Fibroblast of lung (primary cell): ENCODE data around the gene CIAO2A. TPM values are rescaled to one million over a fixed set of nuclear protein-coding genes. Genes with fewer than 3 reads are reported as not detected.

ENCODE experiments used
- DNase-seq, 2 donors: peaks; one replicate each; pipeline versions ENCODE4 v3.0.0 to v3.0.0-alpha.2; 2010; ENCODE audit warnings: low read depth in 2 of 2
- H2AFZ ChIP-seq: 2 replicates; pipeline ENCODE4 v1.5.1; 2012; ENCODE audit warnings: low read length, control low read depth, inconsistent platforms
- H3K27ac ChIP-seq: 2 replicates; pipeline ENCODE4 v1.5.1; 2011; ENCODE audit warnings: low read length, control low read depth; ENCODE audit not compliant: insufficient read depth
- H3K27me3 ChIP-seq: 2 replicates; pipeline ENCODE4 v1.5.1; 2011; ENCODE audit warnings: mild to moderate bottlenecking, low read length; ENCODE audit not compliant: control insufficient read depth, insufficient read depth
- H3K36me3 ChIP-seq: 2 replicates; pipeline ENCODE4 v1.5.1; 2011; ENCODE audit warnings: low read length; ENCODE audit not compliant: control insufficient read depth, insufficient read depth
- H3K4me1 ChIP-seq: 2 replicates; pipeline ENCODE4 v1.5.1; 2011; ENCODE audit warnings: low read length; ENCODE audit not compliant: control insufficient read depth, insufficient read depth; ENCODE audit errors: extremely low read depth
- H3K4me2 ChIP-seq: 2 replicates; pipeline ENCODE4 v1.5.1; 2011; ENCODE audit warnings: low read length, control low read depth; ENCODE audit not compliant: insufficient read depth; ENCODE audit errors: extremely low read depth
- H3K4me3 ChIP-seq, 4 experiments: fragments of 200-600 bp in 1 of 4; sonication (generic) in 1 of 4; replicated peaks in 1 of 4; 2 replicates each; pipeline ENCODE4 v1.5.1; 2011 to 2016; ENCODE audit warnings: low read length in 4 of 4, low read depth in 3 of 4, mild to moderate bottlenecking in 3 of 4, control low read depth in 2 of 4, inconsistent platforms in 1 of 4, mixed read lengths in 1 of 4; ENCODE audit not compliant: insufficient read depth in 1 of 4; ENCODE audit errors: control extremely low read depth in 1 of 4
- H3K79me2 ChIP-seq: 2 replicates; pipeline ENCODE4 v1.5.1; 2012; ENCODE audit warnings: mild to moderate bottlenecking, low read length, inconsistent platforms; ENCODE audit not compliant: control insufficient read depth, insufficient read depth
- H3K9ac ChIP-seq: 2 replicates; pipeline ENCODE4 v1.5.1; 2011; ENCODE audit warnings: mild to moderate bottlenecking, low read length, control low read depth; ENCODE audit not compliant: insufficient read depth
- H3K9me3 ChIP-seq: 2 replicates; pipeline ENCODE4 v1.5.1; 2012; ENCODE audit warnings: low read depth, low read length; ENCODE audit not compliant: control insufficient read depth, insufficient read depth
- H4K20me1 ChIP-seq: 2 replicates; pipeline ENCODE4 v1.5.1; 2011; ENCODE audit warnings: low read length; ENCODE audit not compliant: control insufficient read depth, insufficient read depth; ENCODE audit errors: extremely low read depth
- EZH2 ChIP-seq: IDR thresholded peaks from 2 replicates; pipeline ENCODE4 v1.5.1; 2012; ENCODE audit warnings: low read length, control low read depth, mild to moderate bottlenecking; ENCODE audit errors: missing control alignments
- polyA plus RNA-seq, 2 donors: library from polyadenylated mRNA; depleted of rRNA in 1 of 2; stranded (reverse) in 1 of 2; unstranded in 1 of 2; fragments of >200 nt; gene quantifications; 2 replicates each; pipeline ENCODE4 v1.2.1, GENCODE V29; 2011 to 2012; ENCODE audit warnings: missing spikeins in 1 of 2
- total RNA-seq: library from RNA; depleted of rRNA; stranded (reverse); fragments of >200 nt; gene quantifications from 2 replicates; pipeline ENCODE4 v1.2.1, GENCODE V29; 2014
- TF ChIP-seq, protein P1 (sequence below), 2 donors: IDR thresholded peaks in 1 of 2; conservative IDR thresholded peaks in 1 of 2; 1 replicate in 1 of 2; 2 replicates in 1 of 2; pipeline ENCODE4 v1.5.1; 2011 to 2012; ENCODE audit warnings: low read length in 2 of 2, control low read depth in 1 of 2, inconsistent platforms in 1 of 2, low read depth in 1 of 2, mild to moderate bottlenecking in 1 of 2

The CIAO2A gene
- total and polyA plus RNA-seq, 2 donors (not counting 1 experiment from before 2014, with no cell fraction given) = 48.7 to 59.1 TPM

GRCh38 chr15:64125978-64126377 is 32.3 kb upstream of the CIAO2A start:
- H4K20me1 ChIP-seq = no peaks in the 10 kb centered on the region
- no peak overlapping the region for H3K4me3 ChIP-seq
- no peaks in the 10 kb centered on the region for H3K4me1 ChIP-seq
- no peaks in the 10 kb centered on the region for H3K79me2 ChIP-seq
- H2AFZ ChIP-seq = no peak overlapping the region
- no peaks in the 10 kb centered on the region for H3K9me3 ChIP-seq
- H3K36me3 ChIP-seq = peaks cover 3% of the 10 kb centered on the region
- TF ChIP-seq EZH2 = no peak
- TF ChIP-seq, protein P1, sequence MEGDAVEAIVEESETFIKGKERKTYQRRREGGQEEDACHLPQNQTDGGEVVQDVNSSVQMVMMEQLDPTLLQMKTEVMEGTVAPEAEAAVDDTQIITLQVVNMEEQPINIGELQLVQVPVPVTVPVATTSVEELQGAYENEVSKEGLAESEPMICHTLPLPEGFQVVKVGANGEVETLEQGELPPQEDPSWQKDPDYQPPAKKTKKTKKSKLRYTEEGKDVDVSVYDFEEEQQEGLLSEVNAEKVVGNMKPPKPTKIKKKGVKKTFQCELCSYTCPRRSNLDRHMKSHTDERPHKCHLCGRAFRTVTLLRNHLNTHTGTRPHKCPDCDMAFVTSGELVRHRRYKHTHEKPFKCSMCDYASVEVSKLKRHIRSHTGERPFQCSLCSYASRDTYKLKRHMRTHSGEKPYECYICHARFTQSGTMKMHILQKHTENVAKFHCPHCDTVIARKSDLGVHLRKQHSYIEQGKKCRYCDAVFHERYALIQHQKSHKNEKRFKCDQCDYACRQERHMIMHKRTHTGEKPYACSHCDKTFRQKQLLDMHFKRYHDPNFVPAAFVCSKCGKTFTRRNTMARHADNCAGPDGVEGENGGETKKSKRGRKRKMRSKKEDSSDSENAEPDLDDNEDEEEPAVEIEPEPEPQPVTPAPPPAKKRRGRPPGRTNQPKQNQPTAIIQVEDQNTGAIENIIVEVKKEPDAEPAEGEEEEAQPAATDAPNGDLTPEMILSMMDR (conservative IDR thresholded peaks at IDR 0.05 in 1 of 2, IDR thresholded peaks at IDR 0.05 in 1 of 2; ENCODE audit: low read depth in 1 of 2, low read length in 2 of 2) = no peak
- H3K9ac ChIP-seq = no peak overlapping the region
- no peak overlapping the region for H3K4me2 ChIP-seq
- no peak overlapping the region for H3K27ac ChIP-seq
- H3K27me3 ChIP-seq = no peaks in the 10 kb centered on the region
- no peak for DNase-seq

- Histone ChIP-seq H3K27me3 (no peaks in the 10 kb centered on the region), H2AFZ (no peak overlapping the region), H3K9ac (no peak overlapping the region), H3K9me3 (no peaks in the 10 kb centered on the region), H3K79me2 (no peaks in the 10 kb centered on the region), H3K4me2 (no peak overlapping the region), H3K36me3 (no peaks in the 10 kb centered on the region), H3K27ac (no peak overlapping the region), H3K4me3 (no peak overlapping the region), H3K4me1 (no peaks in the 10 kb centered on the region), H4K20me1 (no peaks in the 10 kb centered on the region)
- no peak for TF ChIP-seq EZH2
- TF ChIP-seq, protein P1 (conservative IDR thresholded peaks at IDR 0.05 in 1 of 2, IDR thresholded peaks at IDR 0.05 in 1 of 2; ENCODE audit: low read depth in 1 of 2, low read length in 2 of 2) = no peak
- DNase-seq = no peak
Measured at GRCh38 chr15:64122936-64123351, 29.3 kb upstream of the CIAO2A start.

DNA sequence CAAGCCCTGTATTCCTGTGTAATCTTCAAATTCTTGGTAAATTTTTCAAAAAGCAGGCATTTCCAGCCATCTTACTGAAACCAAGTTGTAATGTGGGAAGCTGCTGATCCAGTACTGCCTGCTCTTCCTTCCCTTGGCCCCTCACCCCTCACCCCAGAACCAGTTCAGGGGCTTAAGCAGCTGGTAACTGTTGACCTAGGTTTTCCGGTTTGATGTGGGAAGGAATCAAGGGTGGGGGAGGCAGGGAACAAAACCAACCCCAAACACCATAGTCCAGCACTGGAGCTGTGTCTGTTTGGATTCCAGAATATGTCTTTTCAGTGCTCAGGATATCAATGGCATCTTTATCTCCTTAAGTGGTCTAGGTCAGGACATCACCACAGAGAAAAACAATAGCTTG is 28.8 kb upstream of the CIAO2A start:
- Histone ChIP-seq H4K20me1 (no peaks in the 10 kb centered on the region), H3K36me3 (no peaks in the 10 kb centered on the region), H3K27ac (no peak overlapping the region), H3K4me3 (no peak overlapping the region), H3K9ac (no peak overlapping the region), H3K4me2 (no peak overlapping the region), H2AFZ (no peak overlapping the region), H3K9me3 (no peaks in the 10 kb centered on the region), H3K4me1 (no peaks in the 10 kb centered on the region), H3K27me3 (no peaks in the 10 kb centered on the region), H3K79me2 (no peaks in the 10 kb centered on the region)
- TF ChIP-seq EZH2 = no peak
- TF ChIP-seq, protein P1 (conservative IDR thresholded peaks at IDR 0.05 in 1 of 2, IDR thresholded peaks at IDR 0.05 in 1 of 2; ENCODE audit: low read depth in 1 of 2, low read length in 2 of 2) = no peak
- DNase-seq = no peak
